Lung microvascular endothelial cell (primary cell): ENCODE results near the gene HDHD5. TPM values are rescaled to one million over a fixed set of nuclear protein-coding genes. Genes with fewer than 3 reads are reported as not detected.

Experiments
- DNase-seq, 2 donors: peaks; one replicate each; pipeline versions ENCODE4 v3.0.0 to v3.0.0-alpha.2; 2010; ENCODE audit warnings: low read depth in 2 of 2
- total RNA-seq: library from RNA; depleted of rRNA; stranded (reverse); fragments of >200 nt; gene quantifications from 2 replicates; pipeline ENCODE4 v1.2.1, GENCODE V29; 2014

The HDHD5 gene
- 28.8 and 35.5 TPM in 2 replicates for total RNA-seq

DNA sequence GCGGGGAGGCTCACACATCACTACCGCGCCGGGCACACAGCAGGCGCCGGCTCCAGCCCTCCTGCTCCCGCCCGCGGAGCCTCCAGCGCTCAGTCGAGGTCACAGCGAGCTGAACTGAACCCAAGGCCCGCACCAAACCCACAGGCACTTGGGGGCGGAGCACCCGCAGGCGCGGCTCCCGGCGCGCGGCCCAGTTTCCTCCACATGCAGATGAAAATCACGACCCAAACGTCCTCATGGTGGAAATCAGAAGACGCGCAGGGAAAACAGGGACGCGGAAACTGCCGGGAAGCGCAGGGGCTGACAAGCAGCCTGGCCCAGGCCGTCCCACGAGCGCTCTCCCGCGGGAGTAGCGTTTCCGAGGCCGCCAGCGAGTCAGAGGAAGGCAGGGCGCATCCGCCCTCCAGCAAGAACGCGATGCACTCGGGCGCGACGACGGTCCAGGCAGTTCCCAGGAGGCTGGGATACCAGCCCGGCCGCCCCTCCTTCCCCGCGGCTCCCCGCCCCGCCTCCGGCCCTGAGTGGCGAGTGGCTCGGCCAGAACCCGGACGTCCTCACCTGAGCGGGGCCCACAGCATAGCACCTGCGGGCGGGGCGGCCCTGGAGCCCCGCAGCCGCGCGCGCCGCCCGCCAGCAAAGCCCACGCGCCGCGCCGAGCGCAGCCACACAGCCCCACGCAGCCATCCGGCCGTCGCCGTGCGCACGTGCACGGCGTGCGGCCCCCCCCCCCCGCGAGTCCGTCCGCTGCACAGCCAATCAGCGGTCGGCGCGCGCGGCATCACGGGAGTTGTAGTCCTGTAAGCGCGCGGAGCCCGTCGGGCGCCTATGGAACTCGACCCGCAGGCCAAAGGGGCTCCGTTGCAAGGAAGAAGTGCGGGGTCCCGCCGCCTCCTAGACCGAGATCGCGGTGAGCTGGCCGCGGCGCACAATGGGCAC is at the start of gene HDHD5:
TSS of gene HDHD5 (minus strand) at position 710 of the 936 bp plus-strand sequence. CDS start at position 684, 26 bp downstream.
- DNase-seq = peak; percentile 88 to 93

DNA sequence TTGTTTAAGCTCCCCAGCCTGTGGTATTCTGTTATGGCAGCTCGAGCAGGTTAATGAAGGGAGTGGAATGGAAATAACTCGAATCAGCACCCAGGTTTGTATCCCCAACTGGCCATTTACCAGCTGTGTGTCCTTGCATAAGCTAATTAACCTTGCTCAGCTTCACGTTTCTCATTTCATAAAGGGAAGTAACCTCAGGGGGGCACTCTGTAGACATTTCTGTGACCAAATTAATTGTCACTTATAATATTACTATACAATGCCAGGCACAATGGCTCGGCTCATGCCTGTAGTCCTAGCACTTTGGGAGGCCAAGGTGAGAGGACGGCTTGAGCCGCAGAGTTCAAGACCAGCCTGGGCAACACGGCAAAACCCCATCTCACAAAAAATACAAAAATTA is 46.4 kb upstream of the HDHD5 start:
- DNase-seq = no peak

DNA sequence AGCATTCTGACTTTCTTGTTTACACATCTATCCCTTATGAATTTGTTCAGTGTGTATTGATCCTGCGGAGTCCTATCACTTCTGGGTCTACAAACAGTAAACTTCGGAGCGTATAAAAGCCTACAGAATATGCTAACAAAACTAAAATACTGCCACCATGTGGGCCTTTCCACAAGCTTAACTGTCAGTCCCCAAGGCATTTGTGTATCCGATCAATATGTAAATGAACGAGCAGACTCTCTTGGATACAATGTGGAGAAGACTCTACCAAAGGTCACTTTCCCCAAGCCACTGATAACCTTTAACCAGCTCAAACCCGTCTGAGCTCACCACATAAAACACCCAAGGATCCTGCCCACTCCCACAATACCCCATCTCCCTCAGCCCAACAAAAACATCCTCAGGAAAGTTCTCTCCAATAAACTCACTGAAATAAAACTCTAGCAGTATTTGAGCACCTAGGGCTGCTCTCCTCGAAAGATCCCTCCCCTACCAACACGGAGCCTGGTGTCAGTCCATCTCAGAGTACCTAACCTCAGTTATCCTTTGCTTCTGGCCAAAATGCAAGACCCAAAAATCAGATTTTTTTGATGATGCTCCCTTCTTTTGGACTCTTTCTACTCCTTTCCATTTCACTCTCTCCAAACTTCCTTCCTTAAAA is 42.3 kb upstream of the HDHD5 start:
- peak; percentile 49 to 63 for DNase-seq

DNA sequence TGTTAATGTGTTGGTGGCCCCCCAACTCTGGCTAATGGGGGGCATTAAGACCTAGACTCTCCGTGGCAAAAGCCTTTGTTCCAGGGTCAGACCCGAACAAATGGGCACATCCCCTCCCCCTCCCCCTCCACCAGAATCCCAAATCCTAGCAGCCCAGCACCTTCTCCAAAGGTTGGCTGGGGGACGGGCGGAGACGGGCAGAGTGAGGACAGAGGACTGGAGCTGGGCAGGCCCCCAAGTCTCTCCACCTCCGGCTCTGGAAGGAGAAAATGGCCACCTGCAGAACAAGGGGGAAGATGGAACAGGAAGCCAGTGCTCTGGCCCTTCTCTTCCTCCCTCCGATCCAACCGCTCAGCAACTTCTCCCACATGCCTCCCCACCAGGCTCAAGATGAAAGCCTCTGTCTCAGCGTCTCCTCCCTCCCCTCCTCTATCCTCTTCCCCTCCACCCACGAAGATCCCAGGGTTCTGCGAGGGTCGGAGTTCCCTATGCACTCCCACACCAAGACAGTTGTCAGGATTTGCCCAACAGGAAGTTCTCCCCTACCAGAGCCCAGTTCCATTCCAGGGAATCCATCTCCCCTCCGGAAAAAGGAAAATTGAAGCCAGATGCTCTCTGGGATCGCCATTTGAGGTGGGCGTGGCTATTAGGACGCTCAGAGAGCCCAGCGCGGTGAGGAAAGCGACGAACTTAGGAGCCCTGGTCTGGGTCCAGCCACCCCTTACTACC is 40.1 kb upstream of the HDHD5 start:
- peak; percentile 29 to 65 for DNase-seq

GRCh38 chr22:17198170-17199002 is 39.3 kb upstream of the HDHD5 start:
- DNase-seq = peak; percentile 58 to 85

- no peak for DNase-seq
These were observed 35.1 kb upstream of the HDHD5 start for GRCh38 chr22:17194213-17194612.

- DNase-seq = no peak
These were observed 33.1 kb upstream of the HDHD5 start for GRCh38 chr22:17192186-17192585.

DNA sequence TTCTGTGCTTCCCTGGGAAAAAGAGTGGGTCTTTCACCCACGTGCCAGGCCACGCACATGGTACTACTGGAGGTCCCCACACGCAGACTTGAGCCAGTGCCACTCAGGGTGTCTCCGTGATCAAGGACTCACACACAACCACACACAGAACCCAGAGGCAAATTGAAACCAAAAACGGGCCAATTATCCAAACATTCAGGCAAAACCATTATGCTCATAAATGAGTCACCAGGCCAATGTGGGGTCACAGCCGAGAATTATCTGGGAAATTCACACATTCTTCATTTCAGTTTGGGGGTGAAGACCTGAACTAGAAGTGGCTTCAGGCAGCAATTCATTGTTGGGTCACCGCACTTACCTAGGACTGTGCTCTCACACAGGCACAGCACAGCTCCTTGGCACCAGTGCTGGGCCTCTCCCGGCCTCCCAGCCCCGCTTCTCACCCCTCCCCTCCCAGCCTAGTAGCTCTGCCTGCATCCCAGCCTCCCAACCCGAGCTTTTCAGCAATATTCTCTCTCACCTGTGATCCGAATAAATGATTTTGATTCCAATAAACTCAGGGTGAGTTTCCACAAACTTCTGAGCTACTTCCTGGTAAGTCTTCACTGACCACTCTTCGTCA is 32.2 kb upstream of the HDHD5 start:
- peak in 1 of 2 donors; percentile 56 for DNase-seq

DNA sequence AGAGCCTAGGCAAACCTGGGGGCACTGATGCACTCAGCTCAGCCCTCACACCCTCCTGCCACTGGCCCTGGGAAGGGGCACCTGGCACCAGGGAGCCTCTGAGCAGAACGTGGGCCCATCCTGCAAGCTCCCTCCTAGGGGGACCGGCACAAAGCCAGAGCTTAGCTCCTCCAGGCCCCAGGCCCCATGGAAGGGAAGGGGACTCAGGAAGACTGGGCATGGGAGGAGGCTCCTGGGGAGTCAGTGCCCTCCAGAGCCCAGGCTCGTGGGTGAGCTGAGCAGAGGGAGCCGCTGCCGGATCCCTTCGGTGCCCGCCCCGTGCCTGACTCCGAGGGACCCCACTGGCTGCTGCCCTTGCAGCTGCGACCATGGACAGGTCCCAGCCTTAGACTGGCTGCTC is 31.6 kb upstream of the HDHD5 start:
- no peak for DNase-seq

DNA sequence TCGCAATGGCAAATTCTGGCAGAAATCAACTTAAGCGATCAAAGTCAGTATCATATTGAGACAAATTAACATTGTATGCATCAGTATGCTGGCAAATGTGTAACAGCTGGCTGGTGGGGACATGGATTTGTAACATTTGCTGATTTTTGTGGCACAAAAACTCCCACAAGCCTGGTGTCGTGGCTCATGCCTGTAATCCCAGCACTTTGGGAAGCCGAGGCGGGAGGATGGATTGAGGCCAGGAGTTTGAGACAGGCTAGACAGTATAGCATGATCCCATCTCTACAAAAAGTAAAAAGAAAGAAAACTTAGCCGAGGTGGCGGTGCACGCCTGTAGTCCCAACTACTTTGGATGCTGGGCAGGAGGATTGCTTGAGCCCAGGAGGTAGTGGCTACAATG is 17.6 kb upstream of the HDHD5 start:
- no peak for DNase-seq

DNA sequence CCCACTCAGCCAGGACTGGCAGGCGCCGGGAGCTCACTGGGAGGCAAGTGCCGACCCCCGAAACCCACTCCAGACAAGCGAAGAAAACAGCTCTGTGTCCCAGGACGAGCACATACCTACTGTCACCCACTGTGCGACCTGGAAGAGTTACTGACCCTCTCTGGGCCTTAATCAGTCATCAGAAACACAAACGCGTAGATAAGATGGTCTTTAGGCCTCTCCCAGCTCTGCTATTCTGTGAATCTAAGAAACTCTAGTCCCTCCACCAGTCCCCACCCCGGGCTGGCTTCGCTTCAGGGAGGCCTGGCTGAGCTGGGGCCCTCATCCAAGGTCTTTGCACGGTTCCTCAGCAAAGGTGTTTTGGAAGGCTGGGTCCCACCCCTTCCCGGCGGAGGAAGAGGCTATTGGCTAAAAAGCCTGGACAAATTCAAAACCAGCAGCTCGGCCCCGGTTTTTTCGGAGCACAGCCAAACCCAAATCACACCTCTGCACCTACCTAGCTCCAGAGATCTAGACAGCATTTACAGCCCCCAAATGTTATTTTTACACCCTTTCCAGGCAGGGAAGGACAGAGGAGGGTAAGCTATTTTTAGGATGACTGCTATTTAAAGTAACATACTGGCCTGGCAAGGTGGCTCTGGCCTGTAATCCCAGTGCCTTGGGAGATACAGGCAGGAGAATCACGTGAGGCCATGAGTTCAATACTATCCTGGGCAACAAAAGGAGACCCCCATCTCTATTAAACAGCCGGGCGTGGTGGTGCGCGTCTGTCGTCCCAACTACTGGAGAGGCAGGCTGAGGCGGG is 13.2 kb upstream of the HDHD5 start:
- DNase-seq = no peak

DNA sequence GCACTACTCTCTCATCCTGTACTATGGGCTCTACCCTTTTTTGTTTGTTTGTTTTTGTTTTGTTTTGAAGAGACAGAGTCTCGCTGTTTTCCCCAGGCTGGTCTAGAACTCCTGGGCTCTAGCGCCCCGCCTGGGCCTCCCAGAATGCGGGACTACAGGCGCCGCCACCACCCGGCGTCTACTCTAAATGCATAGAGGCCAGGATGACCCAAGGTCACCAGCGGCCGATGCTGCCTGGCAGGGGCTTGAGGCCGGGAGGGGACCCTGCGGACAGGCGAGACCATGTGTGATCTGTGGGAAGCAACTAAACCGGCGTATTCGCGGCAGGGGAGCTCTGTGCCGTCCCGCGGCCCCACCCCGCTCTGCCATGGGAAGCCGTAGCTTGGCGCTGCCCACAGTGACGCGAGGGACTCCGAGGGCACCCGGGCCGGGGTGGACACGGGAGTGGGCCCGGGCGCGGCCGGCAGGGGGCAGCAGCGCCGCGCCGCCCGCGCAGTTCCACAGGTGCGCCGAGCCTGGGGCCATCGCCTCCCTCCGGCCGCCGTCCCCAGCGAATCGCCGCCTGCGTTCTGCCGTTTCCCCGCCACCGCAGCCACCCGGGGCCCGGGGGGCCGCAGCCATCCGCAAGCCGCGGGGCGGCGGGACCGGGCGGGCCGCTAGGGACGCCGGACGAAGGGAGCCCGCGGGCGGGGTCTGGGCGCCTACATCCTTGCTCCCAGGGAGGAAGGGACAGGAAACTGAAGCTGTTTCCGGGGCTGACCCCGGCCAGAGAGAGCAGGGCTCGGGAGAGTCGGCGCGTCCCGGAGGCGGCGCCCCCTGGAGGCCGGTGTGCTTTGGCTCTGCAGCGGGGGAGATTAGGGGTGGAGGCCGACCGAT is 12.3 kb upstream of the HDHD5 start:
- DNase-seq = peak; percentile 85 to 93

- no peak for DNase-seq
These were observed 8.4 kb upstream of the HDHD5 start for GRCh38 chr22:17167486-17167885.

GRCh38 chr22:17164392-17165024 is 5.4 kb upstream of the HDHD5 start:
- peak in 1 of 2 donors; percentile 10 for DNase-seq

GRCh38 chr22:17162731-17163130 is 3.7 kb upstream of the HDHD5 start:
- no peak for DNase-seq

GRCh38 chr22:17161991-17162390 is 2.9 kb upstream of the HDHD5 start:
- DNase-seq = no peak

- DNase-seq = peak; percentile 40 to 64
These were observed 451 bp upstream of the HDHD5 start for GRCh38 chr22:17159504-17159951.

- DNase-seq = no peak
These were observed 905 bp downstream of the HDHD5 start for GRCh38 chr22:17158176-17158567.
